Prostate gland (tissue), 2 donors: Measurements from ENCODE around the gene SGSH.

Experiments
- CTCF ChIP-seq, 4 experiments: fragments of 200-600 bp in 2 of 4; fragments of 450-650 bp in 2 of 4; sonication (generic) in 2 of 4; IDR thresholded peaks; 1 replicate in 3 of 4; 2 replicates in 1 of 4; pipeline ENCODE4 v1.5.1; 2016 to 2019; ENCODE audit warnings: antibody characterized with exemption in 4 of 4, mild to moderate bottlenecking in 2 of 4, moderate library complexity in 2 of 4
- POLR2AphosphoS5 ChIP-seq: sonication (generic); formaldehyde crosslinking; IDR thresholded peaks from one replicate; pipeline ENCODE4 v1.6.1; 2017; ENCODE audit warnings: antibody characterized with exemption

DNA sequence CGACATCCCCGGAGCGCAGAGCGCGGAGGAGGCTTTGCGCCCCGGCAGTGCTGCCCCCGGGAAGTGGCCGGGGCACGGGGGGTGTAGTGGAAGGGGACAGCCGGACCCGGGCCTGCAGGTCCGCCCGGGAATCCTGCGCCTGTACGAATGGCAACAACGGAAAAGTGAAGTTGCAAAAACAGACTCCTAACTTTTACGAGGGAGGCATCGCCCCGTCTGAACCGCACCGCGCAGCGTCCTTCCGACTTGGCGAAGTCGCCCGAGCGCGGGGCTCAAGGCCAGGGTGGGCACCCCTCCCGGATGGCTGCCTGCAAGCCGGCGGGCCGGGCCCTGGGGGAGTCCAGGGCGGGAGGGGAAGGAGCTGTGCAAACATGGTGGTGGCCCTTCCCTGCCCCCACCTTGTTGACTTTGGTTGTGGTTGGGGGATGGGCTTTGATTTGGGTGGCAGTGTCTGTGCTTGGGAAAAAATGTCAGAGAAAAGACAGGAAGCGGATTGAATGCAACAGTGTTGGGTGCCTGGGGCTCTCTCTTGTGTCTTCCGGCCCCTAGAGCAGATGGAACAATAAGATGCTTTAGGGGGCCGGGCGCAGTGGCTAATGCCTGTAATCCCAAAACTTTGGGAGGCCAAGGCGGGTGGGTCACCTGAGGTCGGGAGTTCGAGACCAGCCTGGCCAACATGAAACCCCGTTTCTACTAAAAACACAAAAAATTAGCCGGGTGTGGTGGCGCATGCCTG, 41.2 kb upstream of the SGSH start:
- peak; percentile 74 for TF ChIP-seq POLR2AphosphoS5
- no peak for TF ChIP-seq CTCF (IDR thresholded peaks at IDR 0.05)
